Measurements from ENCODE around the gene KCTD17.

The KCTD17 gene

GRCh38 chr22:37021041-37021440, 30.5 kb upstream of the KCTD17 start:
- no peak for DNase-seq

- DNase-seq, result peak; percentile 45 to 67
Observed at GRCh38 chr22:37021710-37022482, 29.6 kb upstream of the KCTD17 start.

- DNase-seq, result no peak
Observed at GRCh38 chr22:37022483-37023337, 28.8 kb upstream of the KCTD17 start.

- no peak for DNase-seq
Observed at GRCh38 chr22:37023743-37024338, 27.7 kb upstream of the KCTD17 start.

- no peak for DNase-seq
Observed at GRCh38 chr22:37024339-37025157, 27.0 kb upstream of the KCTD17 start.

GRCh38 chr22:37025500-37026070, 26.0 kb upstream of the KCTD17 start:
- DNase-seq, result no peak

GRCh38 chr22:37026325-37026724, 25.2 kb upstream of the KCTD17 start:
- DNase-seq, result no peak

GRCh38 chr22:37027556-37027955, 24.0 kb upstream of the KCTD17 start:
- no peak for DNase-seq

- no peak for DNase-seq
Observed at GRCh38 chr22:37028692-37029674, 22.6 kb upstream of the KCTD17 start.

GRCh38 chr22:37030560-37031281, 20.8 kb upstream of the KCTD17 start:
- no peak for DNase-seq

GRCh38 chr22:37032134-37032534, 19.4 kb upstream of the KCTD17 start:
- DNase-seq, result no peak

GRCh38 chr22:37032535-37033460, 18.7 kb upstream of the KCTD17 start:
- no peak for DNase-seq

GRCh38 chr22:37033605-37034430, 17.7 kb upstream of the KCTD17 start:
- no peak for DNase-seq

- no peak for DNase-seq
Observed at GRCh38 chr22:37036655-37037377, 14.7 kb upstream of the KCTD17 start.

- no peak for DNase-seq
Observed at GRCh38 chr22:37037669-37038068, 13.9 kb upstream of the KCTD17 start.

- no peak for DNase-seq
Observed at GRCh38 chr22:37039466-37039865, 12.1 kb upstream of the KCTD17 start.

GRCh38 chr22:37043209-37043827, 8.2 kb upstream of the KCTD17 start:
- no peak for DNase-seq
